Measurements from ENCODE around the gene KLHL26.
"Not testable (repeated sequence)": the region's sequence is repeated elsewhere in the genome, so short reads cannot be mapped to it uniquely, and the experiment has no call there.

KLHL26 gene, protein sequence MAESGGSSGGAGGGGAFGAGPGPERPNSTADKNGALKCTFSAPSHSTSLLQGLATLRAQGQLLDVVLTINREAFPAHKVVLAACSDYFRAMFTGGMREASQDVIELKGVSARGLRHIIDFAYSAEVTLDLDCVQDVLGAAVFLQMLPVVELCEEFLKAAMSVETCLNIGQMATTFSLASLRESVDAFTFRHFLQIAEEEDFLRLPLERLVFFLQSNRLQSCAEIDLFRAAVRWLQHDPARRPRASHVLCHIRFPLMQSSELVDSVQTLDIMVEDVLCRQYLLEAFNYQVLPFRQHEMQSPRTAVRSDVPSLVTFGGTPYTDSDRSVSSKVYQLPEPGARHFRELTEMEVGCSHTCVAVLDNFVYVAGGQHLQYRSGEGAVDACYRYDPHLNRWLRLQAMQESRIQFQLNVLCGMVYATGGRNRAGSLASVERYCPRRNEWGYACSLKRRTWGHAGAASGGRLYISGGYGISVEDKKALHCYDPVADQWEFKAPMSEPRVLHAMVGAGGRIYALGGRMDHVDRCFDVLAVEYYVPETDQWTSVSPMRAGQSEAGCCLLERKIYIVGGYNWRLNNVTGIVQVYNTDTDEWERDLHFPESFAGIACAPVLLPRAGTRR

DNA sequence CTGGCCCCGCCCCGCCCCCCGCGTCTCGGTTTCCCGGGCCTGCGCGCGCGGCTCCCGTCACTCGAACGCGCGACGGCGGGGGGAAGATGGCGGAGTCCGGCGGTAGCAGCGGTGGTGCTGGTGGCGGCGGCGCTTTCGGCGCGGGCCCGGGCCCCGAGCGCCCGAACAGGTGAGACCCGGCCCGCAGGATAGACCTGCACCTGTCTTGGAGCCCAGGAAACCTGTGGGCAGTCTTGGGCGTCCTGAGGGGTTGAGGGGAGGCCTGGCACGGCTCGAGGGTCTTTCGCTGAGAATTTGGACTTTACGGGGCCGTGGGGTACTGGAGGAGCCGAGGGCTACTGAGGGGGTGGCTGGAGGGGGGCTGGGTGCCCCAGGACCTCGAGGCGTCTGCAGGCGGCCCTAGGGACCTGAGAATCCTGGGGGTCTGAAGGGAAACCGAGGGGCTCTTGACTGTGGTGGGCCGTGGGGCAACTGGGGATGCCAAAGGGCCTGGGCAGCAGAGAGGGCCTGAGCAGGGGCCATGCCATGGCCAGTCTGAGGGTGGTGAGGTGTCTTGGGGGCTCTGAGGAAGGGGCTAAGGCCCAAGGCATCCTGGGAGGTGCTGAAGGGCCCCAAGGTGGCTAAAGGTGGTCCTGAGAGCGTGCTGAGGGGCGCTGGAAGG lies at the start of gene KLHL26:
TSS of gene KLHL26 (plus strand) at position 60 of the 661 bp plus-strand sequence. CDS start at position 87, 27 bp downstream.
- no peak for DNase-seq

DNA sequence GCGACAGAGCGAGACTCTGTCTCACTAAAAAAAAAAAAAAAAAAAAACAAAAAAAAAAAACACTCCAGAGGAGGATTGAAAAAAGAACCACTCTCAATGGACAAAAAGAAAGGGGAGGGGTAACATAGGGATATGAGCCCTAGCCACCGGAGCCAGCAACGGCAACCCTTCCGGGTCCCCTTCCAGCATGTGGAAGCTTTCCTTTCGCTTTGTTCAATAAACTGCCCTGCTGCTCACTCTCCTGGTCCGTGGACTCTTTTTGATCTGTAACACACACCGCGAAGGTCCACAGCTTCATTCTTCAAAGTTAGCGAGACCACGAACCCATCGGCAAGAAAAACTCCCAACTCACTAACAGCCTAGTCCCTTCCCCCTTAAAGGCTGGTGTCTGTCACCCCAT lies 49.3 kb upstream of the KLHL26 start:
- DNase-seq = no peak

- no peak for DNase-seq
These were observed 48.7 kb upstream of the KLHL26 start for GRCh38 chr19:18587962-18588610.

DNA sequence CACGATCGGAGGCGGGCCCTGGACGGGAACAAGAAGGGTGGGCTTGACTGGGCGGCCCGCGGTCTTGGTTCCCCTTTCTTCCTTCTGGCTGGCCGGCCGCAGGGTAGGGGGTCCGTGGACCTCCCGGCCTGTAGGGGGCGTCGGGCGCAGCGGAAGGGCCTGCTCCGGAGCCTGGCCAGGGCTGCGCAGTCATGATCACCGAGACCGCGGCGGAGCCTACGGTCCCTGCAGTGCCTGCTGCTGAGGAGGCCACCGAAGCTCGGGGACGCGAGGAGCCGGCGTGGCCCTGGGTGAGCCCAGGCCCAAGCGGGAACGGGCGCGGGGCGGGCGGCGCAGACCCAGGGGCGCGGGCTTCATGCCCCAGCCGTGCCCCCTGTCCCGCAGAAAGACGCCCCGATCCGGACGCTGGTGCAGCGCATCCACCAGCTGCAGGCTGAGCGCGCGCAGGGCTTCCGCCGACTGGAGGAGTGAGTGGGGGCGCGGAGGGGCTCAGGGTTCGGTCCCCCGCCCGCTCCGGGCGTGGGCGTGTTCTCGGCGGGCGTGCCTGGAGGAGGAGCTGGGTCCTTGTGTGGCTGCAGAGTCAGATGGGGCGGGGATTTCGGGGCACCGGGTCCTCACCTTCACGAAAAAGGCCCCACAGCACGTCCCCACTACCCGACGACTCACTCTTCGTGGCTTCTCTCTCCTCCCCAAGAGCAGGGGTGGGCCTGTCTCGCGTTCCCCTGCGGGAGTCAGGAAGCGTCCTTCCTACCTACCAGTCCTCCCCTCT lies 48.0 kb upstream of the KLHL26 start, which contains the start of gene REX1BD:
TSS of gene REX1BD (plus strand) at position 188 of the 769 bp plus-strand sequence. CDS start at position 192, 4 bp downstream.
- DNase-seq = peak; percentile 63

GRCh38 chr19:18589380-18590272 lies 47.2 kb upstream of the KLHL26 start:
- DNase-seq = peak; percentile 96

DNA sequence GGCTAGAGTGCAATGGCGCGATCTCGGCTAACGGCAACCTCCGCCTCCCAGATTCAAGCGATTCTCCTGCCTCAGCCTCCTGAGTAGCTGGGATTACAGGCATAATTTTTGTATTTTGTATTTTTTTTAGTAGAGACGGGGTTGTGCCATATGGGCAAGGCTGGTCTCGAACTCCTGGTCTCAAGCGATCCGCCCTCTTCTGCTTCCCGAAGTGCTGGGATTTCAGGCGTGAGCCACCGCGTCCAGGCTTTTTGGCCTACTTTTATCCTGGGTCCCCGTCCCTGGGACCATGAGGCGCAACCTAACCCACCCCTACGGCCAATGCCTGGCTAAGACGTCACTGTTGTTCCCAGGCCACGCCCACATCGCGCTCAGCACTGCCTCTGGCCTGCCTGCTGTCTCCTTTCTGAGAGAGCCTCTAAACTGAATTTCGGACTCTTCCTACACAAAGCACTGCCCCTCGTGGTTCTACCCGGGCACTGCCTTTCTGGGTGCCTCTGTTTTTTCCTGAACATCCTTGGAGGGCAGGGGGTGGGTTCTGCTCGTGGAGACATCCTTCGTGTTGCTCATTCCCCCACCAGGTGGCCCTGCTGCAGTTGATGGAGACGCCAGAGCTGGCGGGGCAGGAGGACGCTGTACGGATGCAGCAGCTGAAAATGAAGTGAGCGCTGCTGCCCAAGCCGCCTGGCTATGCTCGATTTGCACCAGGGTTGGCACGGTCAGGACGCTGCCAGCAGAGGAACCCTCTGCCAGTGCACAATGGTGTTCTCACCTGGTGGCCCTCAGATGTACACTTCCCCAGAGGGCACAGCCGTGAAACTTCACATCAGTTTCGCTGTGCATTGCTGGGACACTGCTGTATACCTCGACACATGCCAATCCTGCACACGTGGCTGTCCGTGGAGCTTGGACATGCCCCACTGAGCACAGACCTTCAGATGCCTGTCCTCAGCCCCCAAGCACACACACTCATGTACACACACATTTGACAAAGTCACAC lies 46.3 kb upstream of the KLHL26 start:
- peak; percentile 99 for DNase-seq

GRCh38 chr19:18591735-18592385 lies 45.0 kb upstream of the KLHL26 start:
- DNase-seq = peak; percentile 41

GRCh38 chr19:18592732-18593131 lies 44.1 kb upstream of the KLHL26 start:
- DNase-seq = not testable (repeated sequence)

- no peak for DNase-seq
These were observed 43.3 kb upstream of the KLHL26 start for GRCh38 chr19:18593367-18594095.

DNA sequence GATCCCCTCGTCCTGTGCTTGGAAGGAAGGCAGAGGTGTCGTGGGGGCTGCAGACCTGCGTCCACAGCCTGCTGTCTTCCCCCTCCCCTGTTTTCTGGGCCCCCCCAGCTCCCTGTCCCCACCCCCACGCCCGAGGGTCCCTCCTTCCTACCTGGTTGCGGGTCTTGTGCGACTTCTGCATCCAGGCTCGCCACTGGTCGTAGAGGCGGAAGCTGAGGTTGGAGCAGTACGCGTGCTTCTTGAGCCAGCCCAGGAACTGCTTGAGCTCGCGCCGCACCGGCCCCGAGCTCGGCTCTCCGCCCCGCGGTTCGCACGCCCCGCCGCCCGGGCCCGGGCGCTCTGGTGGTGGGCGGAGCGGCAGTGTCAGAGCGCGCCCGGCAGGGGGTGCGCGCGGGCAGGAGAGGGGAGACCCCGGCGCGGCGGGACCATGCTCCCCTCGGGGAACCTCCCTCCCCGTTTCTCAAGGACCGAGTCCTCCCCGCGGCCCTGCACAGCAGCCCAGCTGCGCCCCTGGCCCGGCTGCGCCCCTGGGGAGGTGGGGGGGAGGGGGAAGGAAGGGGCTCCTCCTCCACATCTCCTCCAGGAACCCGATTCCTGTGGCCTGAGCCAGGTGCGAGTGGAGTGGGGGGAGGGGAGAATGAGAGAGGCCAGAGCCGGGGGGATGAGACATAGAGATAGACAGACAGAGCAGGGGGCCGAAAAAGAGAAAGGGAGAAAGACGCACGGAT lies 42.6 kb upstream of the KLHL26 start:
- peak; percentile 29 for DNase-seq

DNA sequence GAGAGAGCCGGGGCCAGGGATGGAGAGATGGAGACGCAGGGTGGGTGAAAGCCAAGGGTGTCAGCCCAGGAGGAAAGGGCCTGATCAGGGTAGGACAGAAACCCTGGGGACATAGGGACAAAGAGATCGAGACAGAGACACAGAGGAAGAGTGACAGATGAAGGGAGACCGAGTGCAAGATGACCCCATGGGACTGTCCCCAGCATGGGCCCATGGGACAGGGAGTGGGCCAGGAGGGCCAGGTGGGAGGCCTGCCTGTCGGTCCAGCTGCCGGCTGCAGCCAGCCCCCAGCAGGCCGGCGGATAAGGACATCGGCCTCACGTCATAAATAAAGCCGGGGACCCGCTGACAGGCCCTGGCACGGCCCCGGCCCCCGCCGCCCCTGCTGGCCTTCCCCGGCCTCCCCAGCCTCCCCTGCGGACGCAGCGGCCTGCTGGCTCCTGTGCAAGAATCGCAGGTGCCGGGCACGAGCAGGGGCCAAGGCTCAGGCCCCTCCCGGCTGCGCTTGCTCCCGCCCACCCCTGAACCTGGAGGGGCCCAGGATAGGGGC lies 41.9 kb upstream of the KLHL26 start:
- no peak for DNase-seq

GRCh38 chr19:18595475-18595874 lies 41.4 kb upstream of the KLHL26 start:
- DNase-seq = no peak

GRCh38 chr19:18596752-18597157 lies 40.1 kb upstream of the KLHL26 start:
- no peak for DNase-seq

DNA sequence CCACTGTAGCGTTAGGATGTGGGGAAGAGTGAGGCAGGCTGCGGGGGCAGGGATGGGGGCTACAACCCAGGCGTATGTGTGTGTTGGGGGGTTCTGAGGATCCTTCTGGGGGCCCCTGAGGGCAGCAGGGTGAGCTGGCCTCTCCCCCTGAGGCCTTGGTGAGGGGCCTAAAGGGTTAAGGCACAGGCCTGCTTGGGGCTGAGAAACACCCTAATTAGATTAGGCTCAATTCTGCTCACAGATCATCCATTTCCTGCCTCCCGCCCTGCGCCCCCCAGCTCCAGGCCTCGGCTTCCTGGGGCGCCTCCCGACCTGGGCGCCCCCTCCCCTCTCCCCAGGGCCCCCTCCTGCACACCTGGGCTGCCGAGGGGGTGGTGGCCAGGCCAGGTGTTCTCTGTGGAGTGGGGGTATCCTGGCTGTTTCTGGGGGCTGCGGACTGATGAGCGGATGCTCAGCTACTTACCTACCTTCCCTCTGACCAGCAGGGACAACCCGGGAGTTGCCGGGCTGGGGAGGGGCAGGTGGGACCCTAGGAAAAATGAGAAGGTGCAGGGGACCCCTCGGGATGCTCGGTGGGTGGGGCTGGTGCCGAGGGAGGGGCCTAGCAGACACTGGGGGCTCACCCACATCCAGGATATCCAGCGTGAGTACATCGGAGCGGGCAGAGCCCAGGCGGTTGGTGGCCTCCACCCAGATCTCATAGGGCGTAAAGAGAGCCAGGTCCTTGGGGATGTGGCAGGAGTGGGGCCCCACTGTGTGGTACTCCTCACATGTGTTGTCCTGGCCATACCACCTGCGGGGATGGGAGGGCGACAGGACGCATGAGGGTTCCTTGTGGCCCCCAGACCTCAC lies 38.8 kb upstream of the KLHL26 start:
- DNase-seq = no peak

- no peak for DNase-seq
These were observed 37.3 kb upstream of the KLHL26 start for GRCh38 chr19:18599485-18599884.

DNA sequence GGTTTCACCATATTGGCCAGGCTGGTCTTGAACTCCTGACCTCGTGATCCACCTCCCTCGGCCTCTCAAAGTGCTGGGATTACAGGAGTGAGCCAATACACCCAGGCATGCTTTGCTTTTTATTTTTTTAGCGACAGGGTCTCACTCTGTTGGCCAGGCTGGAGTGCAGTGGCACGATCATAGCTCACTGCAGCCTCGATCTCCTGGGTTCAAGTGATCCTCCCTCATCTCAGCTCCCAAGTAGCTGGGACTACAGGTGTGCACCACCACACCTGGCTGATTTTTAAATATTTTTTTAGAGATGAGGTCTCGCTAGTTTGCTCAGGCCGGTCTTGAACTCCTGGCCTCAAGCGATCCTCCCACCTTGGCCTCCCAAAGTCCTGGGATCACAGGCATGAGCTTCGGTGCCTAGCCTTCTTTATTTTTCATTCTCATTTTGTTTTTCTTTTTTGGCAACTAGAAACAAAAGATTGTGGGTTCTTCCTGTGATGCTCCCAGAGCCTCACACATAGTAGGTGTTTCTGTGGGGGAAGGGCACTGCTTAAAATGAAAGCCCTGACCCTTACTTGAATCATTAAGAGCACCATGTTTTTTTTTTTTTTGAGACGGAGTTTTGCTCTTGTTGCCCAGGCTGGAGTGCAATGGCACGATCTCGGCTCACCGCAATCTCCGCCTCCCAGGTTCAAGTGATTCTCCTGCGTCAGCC lies 36.0 kb upstream of the KLHL26 start:
- not testable (repeated sequence) for DNase-seq

All from NCI-H1694 (cell line).